Coronary artery (tissue), 2 donors: ENCODE data around the gene TRIP4.
"Not testable (repeated sequence)": the region's sequence is repeated elsewhere in the genome, so short reads cannot be mapped to it uniquely, and the experiment has no call there.

Source experiments
- DNase-seq: peaks from one replicate; pipeline ENCODE4 v3.0.0-alpha.2; 2017; ENCODE audit warnings: low spot score
- H3K27ac ChIP-seq, 2 donors: fragments of 200-600 bp; sonication (generic); one replicate each; pipeline ENCODE4 v1.5.1; 2016 to 2019
- H3K4me3 ChIP-seq: fragments of 200-600 bp; sonication (generic); 2 replicates; pipeline ENCODE4 v1.5.1; 2016; ENCODE audit warnings: mild to moderate bottlenecking, moderate library complexity
- TF ChIP-seq, protein P1 (sequence below): fragments of 200-600 bp; sonication (generic); IDR thresholded peaks from one replicate; pipeline ENCODE4 v1.5.1; 2019; ENCODE audit warnings: antibody characterized with exemption

Gene TRIP4

GRCh38 chr15:64387562-64388168, at the start of gene TRIP4:
TSS of gene TRIP4 (plus strand) at chr15:64387836. CDS start at chr15:64387864, 28 bp downstream.
- Histone ChIP-seq H3K4me3 (peak within 1 kb of the TSS; percentile 93), H3K27ac (peak within 1 kb of the TSS; percentile 19 to 84)
- DNase-seq, result peak; percentile 95
- TF ChIP-seq, protein P1, sequence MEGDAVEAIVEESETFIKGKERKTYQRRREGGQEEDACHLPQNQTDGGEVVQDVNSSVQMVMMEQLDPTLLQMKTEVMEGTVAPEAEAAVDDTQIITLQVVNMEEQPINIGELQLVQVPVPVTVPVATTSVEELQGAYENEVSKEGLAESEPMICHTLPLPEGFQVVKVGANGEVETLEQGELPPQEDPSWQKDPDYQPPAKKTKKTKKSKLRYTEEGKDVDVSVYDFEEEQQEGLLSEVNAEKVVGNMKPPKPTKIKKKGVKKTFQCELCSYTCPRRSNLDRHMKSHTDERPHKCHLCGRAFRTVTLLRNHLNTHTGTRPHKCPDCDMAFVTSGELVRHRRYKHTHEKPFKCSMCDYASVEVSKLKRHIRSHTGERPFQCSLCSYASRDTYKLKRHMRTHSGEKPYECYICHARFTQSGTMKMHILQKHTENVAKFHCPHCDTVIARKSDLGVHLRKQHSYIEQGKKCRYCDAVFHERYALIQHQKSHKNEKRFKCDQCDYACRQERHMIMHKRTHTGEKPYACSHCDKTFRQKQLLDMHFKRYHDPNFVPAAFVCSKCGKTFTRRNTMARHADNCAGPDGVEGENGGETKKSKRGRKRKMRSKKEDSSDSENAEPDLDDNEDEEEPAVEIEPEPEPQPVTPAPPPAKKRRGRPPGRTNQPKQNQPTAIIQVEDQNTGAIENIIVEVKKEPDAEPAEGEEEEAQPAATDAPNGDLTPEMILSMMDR, result no peak

DNA sequence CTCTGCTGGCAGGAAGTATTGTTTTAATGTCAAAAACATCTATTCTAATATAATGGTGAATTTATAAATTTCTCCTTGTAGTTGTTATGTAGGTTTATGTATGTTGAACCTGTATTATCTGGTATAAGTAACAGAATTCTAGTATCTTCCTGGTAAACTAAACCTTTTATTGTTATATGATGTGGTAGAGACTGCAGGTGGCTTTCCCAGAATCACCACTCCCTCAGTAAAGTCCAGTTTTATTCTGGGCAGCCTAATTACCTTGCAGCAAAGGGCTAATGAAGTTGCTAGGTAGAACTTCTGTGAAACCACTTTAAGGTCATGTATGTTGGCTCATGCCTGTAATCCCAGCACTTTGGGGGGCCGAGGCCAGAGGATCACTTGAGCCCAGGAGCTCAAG, 47.3 kb upstream of the TRIP4 start:
- no peak for DNase-seq
- Histone ChIP-seq H3K27ac (no peak overlapping the region), H3K4me3 (no peak overlapping the region)
- TF ChIP-seq, protein P1, result no peak

DNA sequence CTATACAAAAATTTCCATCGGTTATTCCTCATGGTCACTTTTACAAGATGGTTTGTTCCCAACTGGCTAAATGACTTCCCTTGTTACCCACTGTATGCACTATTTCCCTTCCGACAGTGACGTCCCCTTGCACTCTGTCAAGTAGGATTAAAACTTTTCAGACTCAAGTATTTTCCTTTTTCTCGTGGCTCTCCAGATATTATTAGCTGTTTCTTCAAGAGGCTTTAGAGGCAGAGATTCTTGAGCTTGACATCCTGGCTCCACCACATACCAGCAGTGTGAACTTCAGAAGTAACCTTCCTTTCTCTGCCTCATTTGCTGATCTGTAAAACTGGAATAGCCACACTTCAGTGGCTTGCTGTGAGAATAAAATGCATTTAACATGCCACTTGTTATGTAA, 45.7 kb upstream of the TRIP4 start:
- Histone ChIP-seq H3K4me3 (no peak overlapping the region), H3K27ac (no peak overlapping the region)
- no peak for DNase-seq
- TF ChIP-seq, protein P1, result no peak

GRCh38 chr15:64343222-64343621, 44.4 kb upstream of the TRIP4 start:
- no peak overlapping the region for H3K4me3 ChIP-seq
- no peak overlapping the region for H3K27ac ChIP-seq
- DNase-seq, result no peak
- TF ChIP-seq, protein P1, result no peak

- Histone ChIP-seq H3K27ac (no peak overlapping the region), H3K4me3 (no peak overlapping the region)
- DNase-seq, result no peak
- TF ChIP-seq, protein P1, result no peak
Observed at GRCh38 chr15:64343841-64344240, 43.8 kb upstream of the TRIP4 start.

DNA sequence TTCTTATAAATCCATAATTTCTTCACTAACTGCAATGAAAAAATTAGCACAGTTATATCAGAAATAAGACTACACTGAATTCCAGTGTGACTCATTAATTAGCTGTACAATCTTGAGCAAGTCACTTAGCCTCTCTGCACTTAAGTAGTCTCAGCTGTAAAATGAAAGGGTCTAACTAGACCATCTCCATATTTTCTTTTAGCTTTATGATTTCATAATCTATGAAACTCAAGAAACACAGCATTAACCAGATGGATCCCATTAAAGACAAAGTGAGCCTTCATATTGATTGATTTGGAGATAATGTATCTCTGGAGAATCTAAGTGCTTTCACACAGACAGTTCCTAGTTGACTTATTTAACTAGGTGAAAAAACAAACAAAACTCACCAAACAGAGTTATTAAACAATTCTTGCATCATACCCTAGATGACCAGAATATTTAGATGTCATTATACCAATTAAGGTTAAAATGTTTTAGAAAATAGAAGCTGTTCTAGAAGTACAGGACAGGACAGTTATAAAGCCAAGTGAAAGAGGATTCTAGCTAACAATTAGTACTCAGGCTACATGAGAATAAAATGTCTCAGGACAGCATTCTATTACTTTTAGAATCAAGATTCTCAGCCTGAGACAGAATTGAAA, 42.9 kb upstream of the TRIP4 start:
- H3K4me3 ChIP-seq, result no peak overlapping the region
- H3K27ac ChIP-seq, result no peak overlapping the region
- TF ChIP-seq, protein P1, result no peak
- DNase-seq, result no peak

- DNase-seq, result not testable (repeated sequence)
Observed at GRCh38 chr15:64346242-64346641, 41.4 kb upstream of the TRIP4 start.

More at GRCh38 chr15:64346242-64346641, 41.4 kb upstream of the TRIP4 start:
- H3K4me3 ChIP-seq, H3K27ac ChIP-seq: not testable (repeated sequence)
